ENCODE data around the gene FAM153A. TPM values are rescaled to one million over a fixed set of nuclear protein-coding genes. Genes with fewer than 3 reads are reported as not detected.
"Not testable (repeated sequence)": the region's sequence is repeated elsewhere in the genome, so short reads cannot be mapped to it uniquely, and the experiment has no call there.

The FAM153A gene
- total RNA-seq, 1 experiment from 2014 or later = not detected

DNA sequence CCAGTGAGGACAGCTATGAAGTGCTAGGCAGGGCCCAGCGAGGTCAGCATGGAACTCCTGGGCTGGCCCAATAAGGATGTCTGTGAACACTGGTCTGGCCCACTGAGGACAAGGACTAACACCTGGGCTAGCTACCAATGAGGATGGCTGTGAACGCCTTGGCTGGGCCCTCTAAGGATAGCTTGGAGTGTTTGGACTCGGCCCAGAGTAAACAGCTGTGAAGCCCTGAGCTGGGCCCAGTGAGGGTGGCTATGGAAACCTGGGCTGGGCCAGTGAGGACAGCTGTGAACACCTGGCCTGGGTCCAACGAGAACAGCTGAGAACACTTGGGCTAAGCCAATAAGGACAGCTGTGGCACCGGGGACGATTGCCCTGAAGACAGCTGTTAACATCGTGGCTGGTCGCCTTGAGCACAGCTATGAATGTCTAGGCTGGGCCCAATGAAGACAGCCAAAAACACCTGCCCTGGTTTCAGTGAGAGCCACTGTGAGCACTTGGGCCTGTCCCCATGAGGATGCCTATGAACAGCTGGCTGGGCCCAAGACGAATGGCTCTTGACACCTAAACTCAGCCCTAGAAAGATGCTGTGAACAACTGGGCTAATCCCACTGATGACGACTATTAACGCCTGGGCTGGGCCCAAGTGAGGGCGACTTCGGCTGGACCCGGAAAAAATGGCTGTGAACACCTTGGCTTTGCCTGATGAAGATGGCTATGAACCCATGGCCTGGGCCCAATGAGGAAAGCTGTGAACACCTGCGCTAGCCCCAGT, 18.8 kb downstream of the FAM153A start:
- in situ Hi-C loops (cut with HindIII; ENCODE audit: low sequenced_read_pairs); DNase-seq (ENCODE audit: low spot score): not testable (repeated sequence)

DNA sequence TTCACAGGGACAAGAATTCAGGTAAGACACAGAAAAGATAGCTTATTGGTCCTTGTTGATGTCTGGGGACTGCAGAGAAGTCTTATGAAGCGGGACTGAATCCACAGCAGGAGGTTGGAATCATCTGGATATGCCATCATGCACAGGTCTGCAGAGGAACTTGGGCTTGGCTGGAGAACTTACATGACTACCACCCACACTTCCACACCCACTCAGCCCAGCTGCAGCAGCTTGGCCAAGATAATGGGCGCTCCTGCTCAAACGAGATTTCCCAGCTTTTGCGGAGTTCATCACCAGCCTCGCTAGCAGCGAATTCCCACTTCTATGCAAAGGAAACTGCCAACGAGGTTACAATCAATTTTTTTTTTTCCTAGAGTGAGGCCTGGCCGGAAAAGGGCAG, 21.7 kb downstream of the FAM153A start:
- in situ Hi-C loops (cut with HindIII; ENCODE audit: low sequenced_read_pairs); DNase-seq (ENCODE audit: low spot score): not testable (repeated sequence)

DNA sequence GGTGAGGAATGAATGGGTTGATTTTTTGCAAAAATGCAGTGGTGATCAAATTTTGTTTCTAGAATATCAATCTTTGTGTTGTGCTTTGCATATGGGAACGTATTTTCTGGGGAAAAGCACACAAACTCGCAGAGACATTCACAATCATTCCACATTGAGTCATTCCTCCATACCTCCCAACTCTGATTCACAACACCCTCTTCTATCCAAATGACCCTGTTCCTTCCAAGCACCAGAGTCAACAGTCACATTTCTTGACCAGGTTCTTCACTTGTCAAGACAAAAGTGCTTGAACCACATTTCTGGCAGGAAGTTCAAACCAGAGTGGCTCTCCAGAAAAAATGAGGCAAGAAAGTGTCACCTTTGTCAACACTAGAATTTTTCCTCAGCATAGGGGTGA, 35.3 kb downstream of the FAM153A start:
- DNase-seq (ENCODE audit: low spot score); in situ Hi-C loops (cut with HindIII; ENCODE audit: low sequenced_read_pairs): not testable (repeated sequence)

DNA sequence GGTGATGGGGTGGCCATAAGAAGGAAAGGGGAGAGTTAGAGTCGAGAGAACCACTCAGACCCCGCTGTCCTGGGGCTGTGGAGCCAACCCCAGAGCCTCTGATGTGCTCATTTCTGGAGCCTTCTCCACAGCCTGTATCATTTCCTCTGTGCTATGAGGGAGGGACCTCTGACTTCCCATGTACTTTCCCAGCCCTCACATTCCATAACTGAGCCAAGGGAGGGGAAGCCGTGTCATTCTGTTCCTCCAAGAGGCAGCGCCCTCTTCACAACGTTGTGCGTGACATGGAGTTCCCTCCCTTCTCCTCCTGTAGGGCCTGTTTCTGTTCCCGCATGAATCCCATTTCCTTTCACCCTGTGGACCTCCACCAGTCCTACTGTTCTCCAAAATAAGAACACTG, 57.8 kb downstream of the FAM153A start:
- in situ Hi-C loops (cut with HindIII; ENCODE audit: low sequenced_read_pairs); DNase-seq (ENCODE audit: low spot score): not testable (repeated sequence)

DNA sequence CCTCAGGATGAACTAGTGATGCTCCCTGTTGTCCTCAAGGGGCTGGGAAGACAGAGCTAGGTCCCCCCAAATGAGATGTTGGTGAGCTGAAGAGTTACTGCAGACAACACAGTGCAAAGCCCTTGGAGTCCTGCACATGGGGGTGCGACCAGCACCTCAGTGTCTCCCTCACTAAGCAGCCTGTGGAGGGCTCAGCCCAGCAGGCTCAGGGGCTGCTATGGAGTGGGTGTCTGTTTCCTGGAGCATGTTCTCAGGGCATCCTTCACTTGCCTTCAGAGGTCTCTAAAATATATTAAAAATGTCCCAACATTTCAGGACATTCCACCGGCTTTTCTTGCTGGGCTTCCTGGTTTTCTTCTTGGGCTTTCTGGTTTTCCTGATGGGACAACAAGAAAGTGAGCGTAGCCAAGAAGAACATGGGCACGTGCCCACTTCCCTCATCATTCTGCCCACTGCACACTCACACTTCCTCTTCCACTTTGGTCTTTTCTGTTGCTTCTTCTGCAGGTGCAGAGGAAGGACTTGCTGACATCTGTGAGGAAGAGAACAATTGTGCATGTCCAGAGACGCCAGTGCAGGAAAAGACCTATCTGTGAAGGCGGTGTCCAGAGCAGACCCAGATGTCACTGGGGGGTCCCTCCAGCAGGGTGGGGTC, 58.7 kb downstream of the FAM153A start:
- in situ Hi-C loops (cut with HindIII; ENCODE audit: low sequenced_read_pairs); DNase-seq (ENCODE audit: low spot score): not testable (repeated sequence)

DNA sequence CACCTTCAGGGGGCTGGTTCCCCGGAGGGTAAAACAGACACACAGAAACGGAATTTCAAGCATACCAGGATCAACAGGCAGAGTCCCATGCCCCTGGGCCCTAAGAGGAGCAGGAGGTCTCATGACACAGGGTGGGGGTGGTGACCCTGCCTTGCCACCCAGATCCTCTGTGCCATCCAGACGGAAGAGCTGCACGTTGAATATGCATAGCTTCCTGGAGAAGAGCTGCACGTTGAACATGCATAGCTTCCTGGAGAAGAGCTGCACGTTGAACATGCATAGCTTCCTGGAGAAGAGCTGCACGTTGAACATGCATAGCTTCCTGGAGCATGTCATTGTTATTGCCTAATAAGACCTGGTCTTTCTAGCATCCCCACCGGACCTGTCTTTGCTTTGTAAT, 59.9 kb downstream of the FAM153A start:
- DNase-seq (ENCODE audit: low spot score); in situ Hi-C loops (cut with HindIII; ENCODE audit: low sequenced_read_pairs): not testable (repeated sequence)

DNA sequence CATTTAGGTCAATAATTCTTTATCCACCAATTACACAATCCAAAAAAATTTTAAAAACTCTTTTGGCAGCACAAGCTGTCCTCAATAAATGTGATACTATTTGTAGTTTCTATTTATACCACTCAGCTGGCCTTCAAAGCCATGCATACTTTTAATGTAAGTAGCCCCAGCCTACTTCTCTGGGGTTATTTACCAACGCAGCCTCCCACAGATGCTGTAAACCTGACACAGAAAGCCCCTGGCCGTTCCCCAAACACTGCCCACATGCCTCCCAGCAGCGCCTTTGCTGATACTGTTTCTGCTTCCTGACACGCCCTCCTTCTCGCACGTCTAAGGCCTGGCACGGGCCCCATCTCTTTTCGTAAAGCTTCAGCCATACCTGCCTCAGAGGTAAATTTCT, 62.7 kb downstream of the FAM153A start:
- DNase-seq (ENCODE audit: low spot score); in situ Hi-C loops (cut with HindIII; ENCODE audit: low sequenced_read_pairs): not testable (repeated sequence)

DNA sequence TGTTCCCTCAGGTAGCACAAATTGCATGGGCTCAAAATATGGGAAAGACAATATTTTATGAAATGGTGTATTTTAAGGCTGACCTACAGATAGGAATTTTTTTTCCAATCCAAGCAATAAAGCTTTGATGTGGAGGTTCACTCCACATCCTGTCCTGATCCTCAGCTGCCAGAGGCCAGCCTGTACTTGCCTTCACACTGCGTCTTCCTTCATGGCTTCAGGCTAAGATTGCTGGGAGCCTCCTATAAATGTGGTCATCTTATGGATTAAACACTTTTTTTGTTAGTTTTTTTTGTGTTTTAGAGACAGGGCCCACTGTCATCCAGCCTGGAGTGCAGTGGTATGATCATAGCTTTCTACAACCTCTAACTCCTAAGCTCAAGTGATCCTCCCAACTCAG, 67.3 kb downstream of the FAM153A start:
- in situ Hi-C loops (cut with HindIII; ENCODE audit: low sequenced_read_pairs) = not testable (repeated sequence)

DNA sequence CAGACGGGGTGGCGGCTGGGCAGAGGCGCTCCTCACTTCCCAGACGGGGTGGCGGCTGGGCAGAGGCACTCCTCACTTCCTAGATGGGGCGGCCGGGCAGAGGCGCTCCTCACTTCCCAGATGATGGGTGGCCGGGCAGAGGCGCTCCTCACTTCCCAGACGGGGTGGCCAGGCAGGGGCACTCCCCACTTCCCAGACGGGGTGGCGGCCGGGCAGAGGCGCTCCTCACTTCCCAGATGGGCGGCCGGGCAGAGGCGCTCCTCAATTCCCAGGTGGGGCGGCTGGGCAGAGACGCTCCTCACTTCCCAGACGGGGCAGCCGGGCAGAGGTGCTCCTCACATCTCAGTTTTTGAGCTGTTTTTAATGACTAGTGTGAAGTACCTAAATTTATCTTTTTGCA, 86.6 kb downstream of the FAM153A start:
- in situ Hi-C loops (cut with HindIII; ENCODE audit: low sequenced_read_pairs); DNase-seq (ENCODE audit: low spot score): not testable (repeated sequence)

More for the DNA sequence above, 67.3 kb downstream of the FAM153A start:
- DNase-seq (ENCODE audit: low spot score) = not testable (repeated sequence)

DNA sequence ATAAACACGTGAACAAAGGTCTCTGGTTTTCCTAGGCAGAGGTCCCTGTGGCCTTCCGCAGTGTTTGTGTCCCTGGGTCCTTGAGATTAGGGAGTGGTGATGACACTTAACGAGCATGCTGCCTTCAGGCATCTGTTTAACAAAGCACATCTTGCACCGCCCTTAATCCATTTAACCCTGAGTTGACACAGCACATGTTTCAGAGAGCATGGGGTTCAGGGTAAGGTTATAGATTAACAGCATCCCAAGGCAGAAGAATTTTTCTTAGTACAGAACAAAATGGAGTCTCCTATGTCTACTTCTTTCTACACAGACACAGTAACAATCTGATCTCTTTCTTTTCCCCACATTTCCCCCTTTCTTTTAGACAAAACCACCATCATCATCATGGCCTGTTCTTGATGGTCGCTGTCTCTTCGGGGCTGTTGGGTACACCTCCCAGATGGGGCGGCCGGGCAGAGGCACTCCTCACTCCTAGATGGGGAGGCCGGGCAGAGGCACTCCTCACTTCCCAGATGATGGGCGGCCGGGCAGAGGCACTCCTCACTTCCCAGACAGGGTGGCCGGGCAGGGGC, 87.3 kb downstream of the FAM153A start:
- in situ Hi-C loops (cut with HindIII; ENCODE audit: low sequenced_read_pairs); DNase-seq (ENCODE audit: low spot score): not testable (repeated sequence)

DNA sequence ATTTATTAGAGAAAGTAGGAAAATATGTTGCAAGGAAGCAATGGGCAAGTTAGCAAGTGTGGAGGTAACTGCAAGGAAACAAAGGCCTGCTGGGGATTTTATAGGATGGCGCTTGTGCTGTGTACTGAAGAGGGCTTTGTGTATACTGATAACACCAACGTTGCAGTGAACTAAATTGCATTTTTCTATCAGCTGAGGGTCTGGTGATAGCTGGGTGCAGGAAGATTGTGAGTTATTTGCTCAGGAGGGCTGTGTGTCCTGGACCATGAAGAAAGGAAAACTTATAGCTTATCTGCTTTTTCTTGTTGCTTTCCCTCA, 88.2 kb downstream of the FAM153A start:
- DNase-seq (ENCODE audit: low spot score); in situ Hi-C loops (cut with HindIII; ENCODE audit: low sequenced_read_pairs): not testable (repeated sequence)

DNA sequence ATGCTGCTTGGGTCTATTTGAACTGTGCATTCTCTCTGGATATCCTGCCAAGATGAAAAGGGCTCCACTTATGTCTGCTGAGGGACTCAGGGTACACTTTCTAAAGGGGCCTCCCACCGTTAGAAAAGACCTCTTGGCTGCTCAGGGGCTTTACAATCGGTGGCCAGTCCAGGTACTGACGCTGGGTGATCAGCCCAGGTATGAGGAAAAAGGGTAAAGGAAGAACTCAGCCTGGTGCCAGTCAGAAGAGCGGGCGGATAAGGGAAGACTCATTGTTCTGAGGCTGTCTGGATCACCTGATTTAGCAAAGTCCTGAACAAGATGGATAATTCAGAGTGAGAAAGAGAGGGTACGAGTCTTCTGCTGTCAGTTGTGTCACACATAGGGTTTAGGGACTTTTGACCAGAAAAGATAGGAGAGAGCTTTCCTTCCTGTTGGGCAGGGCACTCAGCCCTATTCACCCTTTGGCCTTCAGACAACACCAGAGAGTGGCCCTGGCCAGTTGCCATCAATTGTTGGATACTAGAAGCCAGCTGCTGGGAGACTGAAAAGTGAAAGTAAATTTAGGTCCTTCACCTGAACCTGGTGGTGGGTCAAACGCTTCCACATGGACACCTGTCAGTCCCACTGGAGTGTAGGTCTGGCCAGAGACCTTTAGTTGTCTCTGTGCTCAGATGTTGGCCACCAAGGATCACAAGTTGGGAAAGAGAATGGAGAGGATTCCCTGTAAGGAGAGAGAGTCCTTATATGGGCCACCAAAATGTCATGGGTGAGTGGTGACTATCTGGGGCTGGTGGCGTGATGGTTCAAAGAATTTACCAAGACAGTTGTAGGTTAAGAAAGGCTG, 88.8 kb downstream of the FAM153A start:
- in situ Hi-C loops (cut with HindIII; ENCODE audit: low sequenced_read_pairs); DNase-seq (ENCODE audit: low spot score): not testable (repeated sequence)

DNA sequence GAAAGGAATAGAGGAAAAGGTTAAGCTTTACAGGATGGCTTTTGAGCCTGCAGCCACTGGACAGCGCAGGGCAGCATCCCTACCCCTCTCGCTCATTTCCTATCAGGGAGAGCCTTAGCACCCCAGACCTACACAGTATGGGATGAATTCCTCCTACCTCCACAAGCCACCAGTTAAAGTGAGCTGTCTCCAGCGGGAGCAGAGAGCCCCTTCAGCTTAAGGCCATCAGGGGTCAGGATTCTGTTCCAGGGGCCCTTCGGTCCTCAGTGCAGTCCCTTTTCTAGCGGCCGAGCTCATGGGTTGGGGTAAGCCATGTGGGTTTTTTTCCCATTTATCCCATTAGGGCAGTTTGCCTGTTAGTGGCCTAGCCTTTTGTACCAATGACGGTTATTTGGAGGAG, 89.7 kb downstream of the FAM153A start:
- in situ Hi-C loops (cut with HindIII; ENCODE audit: low sequenced_read_pairs); DNase-seq (ENCODE audit: low spot score): not testable (repeated sequence)

DNA sequence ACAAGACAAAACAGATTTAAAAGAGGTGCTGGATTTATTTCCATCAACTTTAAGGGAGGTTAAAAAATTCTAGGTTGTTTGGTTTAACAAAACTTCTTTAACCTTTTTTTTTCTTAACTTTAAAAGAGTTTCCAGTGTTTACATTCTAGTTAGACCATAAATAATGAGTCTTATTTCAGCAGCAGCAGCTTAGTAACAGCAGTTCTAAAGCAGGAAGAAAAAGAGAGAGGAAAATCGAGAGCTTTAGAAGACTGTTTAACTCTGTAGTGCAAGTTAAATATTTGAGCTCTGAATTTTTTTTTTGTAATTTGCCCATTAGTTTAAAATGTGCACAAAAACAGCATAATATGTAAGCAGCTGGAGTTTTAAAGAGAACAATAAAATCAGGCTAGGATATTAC, 90.2 kb downstream of the FAM153A start:
- not testable (repeated sequence) for DNase-seq (ENCODE audit: low spot score)

DNA sequence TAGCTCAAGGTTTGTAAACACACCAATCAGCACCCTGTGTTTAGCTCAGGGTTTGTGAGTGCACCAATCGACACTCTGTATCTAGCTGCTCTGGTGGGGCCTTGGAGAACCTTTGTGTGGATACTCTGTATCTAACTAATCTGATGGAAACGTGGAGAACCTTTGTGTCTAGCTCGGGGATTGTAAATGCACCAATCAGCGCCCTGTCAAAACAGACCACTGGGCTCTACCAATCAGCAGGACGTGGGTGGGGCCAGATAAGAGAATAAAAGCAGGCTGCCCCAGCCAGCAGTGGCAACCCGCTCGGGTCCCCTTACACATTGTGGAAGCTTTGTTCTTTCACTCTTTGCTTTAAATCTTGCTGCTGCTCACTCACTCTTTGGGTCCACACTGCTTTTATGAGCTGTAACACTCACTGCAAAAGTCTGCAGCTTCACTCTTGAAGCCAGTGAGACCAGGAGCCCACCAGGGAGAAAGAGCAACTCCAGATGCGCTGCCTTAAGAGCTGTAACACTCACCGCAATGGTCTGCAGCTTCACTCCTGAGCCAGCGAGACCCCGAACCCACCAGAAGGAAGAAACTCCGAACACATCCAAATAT, 93.6 kb downstream of the FAM153A start:
- in situ Hi-C loops (cut with HindIII; ENCODE audit: low sequenced_read_pairs); DNase-seq (ENCODE audit: low spot score): not testable (repeated sequence)

More for the DNA sequence above, 90.2 kb downstream of the FAM153A start:
- in situ Hi-C loops (cut with HindIII; ENCODE audit: low sequenced_read_pairs) = not testable (repeated sequence)

DNA sequence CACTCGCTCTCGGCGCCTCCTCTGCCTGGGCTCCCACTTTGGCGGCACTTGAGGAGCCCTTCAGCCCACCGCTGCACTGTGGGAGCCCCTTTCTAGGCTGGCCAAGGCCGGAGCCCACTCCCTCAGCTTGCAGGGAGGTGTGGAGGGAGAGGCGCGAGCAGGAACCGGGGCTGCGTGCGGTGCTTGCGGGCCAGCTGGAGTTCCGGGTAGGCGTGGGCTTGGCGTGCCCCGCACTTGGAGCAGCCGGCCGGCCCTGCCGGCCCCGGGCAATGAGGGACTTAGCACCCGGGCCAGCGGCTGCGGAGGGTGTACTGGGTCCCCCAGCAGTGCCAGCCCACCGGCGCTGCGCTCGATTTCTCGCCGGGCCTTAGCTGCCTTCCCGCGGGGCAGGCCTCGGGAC, 94.6 kb downstream of the FAM153A start:
- in situ Hi-C loops (cut with HindIII; ENCODE audit: low sequenced_read_pairs); DNase-seq (ENCODE audit: low spot score): not testable (repeated sequence)

DNA sequence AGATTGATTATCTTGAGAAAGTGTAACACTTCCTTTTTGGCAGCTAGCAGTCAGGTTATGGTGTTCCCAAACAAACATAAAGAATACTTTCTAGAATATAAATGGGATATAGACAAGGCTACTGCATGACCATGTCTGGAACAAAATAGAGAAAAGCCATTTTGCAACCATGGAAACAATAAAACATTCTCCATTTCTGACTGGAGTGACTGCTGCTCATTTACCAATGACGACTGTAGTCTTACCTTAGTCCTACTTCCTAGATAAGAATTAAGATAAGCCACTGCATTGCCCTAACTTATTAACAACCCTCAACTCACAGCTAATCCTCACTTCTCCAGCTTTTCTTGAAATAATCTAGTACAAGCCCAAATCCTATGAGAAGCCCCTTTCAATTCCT, 100.8 kb downstream of the FAM153A start:
- in situ Hi-C loops (cut with HindIII; ENCODE audit: low sequenced_read_pairs); DNase-seq (ENCODE audit: low spot score): not testable (repeated sequence)
